RWPE1 (cell line): ENCODE data around the gene BAG3.
A peak's percentile ranks its signal among the peaks of the same experiment; 100 is the strongest.

Experiments used
- CTCF ChIA-PET: fragments of 350-600 bp; sonication (Branson Sonifier 250); formaldehyde crosslinking; extraction: SDS; loops from one replicate; lab custom pipeline; 2021; lab: Yijun Ruan, JAX
- POLR2A ChIA-PET: fragments of 400-600 bp; formaldehyde crosslinking; extraction: SDS; loops from one replicate; lab custom pipeline; 2020; ENCODE audit warnings: antibody characterized with exemption; ENCODE audit not compliant: low non-redundant PET; lab: Yijun Ruan, JAX
- DNase-seq: peaks from one replicate; pipeline ENCODE4 v3.0.0; 2012; ENCODE audit warnings: low spot score
- H3K27ac ChIP-seq: fragments of 450-650 bp; 2 replicates; pipeline ENCODE4 v1.5.1; 2017
- TF ChIP-seq, protein P1 (sequence below): fragments of 450-650 bp; conservative IDR thresholded peaks from 2 replicates; pipeline ENCODE4 v1.5.1; 2017; ENCODE audit warnings: low read depth, mild to moderate bottlenecking

BAG3 gene

DNA sequence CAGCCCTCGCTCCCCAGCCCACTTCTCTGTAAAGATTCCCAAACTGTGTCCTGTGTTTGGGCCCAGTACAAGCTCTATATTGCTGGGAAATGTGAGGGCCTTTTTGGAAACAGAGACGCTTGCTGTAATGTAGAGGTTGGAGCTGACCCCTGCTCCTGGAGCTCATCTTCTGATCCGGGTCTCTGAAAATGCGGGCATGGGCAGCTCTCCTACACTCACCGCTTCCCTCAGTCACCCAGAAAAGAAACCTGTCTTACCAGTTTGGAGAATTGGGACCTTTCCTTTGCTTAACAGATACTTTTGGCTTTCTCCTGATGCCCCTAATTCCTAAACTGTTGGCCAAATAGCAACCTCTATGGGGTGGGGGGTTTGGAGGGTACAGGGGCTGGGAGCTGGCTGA lies 18.2 kb downstream of the BAG3 start:
- peak overlapping the region; percentile 99 for H3K27ac ChIP-seq
- no peak for DNase-seq
- CTCF ChIA-PET = no interaction called here
- TF ChIP-seq, protein P1, sequence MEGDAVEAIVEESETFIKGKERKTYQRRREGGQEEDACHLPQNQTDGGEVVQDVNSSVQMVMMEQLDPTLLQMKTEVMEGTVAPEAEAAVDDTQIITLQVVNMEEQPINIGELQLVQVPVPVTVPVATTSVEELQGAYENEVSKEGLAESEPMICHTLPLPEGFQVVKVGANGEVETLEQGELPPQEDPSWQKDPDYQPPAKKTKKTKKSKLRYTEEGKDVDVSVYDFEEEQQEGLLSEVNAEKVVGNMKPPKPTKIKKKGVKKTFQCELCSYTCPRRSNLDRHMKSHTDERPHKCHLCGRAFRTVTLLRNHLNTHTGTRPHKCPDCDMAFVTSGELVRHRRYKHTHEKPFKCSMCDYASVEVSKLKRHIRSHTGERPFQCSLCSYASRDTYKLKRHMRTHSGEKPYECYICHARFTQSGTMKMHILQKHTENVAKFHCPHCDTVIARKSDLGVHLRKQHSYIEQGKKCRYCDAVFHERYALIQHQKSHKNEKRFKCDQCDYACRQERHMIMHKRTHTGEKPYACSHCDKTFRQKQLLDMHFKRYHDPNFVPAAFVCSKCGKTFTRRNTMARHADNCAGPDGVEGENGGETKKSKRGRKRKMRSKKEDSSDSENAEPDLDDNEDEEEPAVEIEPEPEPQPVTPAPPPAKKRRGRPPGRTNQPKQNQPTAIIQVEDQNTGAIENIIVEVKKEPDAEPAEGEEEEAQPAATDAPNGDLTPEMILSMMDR = no peak
- POLR2A ChIA-PET = interaction anchor here (0.5 kb wide), 1 partner anchor 70 kb away, joined by 3 read pairs; no protein-coding TSS in a partner anchor

DNA sequence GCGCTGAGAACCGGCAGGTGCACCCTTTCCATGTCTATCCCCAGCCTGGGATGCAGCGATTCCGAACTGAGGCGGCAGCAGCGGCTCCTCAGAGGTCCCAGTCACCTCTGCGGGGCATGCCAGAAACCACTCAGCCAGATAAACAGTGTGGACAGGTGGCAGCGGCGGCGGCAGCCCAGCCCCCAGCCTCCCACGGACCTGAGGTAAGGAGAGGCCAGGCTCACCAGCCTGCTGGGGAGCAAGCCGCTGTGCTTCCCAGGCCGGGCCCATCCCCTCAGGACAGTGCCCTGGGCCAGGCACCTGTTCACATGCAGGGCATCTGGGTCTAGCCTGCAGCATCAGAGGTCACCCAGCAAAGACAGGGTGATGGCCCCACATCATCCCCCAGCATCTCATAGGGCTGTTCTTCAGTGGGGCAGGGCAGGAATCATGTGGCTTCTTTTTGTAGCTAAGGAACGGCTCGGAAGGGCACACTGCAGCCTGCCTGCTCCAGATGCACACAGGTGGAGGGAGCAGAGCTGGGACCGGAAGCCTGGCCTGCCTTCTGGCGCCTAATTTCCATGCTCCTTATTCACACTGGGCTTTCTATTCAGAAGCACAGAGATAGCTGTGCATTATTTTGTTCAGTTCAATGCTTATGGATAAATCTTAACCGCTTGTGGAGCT lies 18.9 kb downstream of the BAG3 start:
- TF ChIP-seq, protein P1 = no peak
- CTCF ChIA-PET = interaction anchor here (0.6 to 1.1 kb wide), 3 partner anchors 11 to 83 kb away, joined by 3 read pairs; no protein-coding TSS in a partner anchor
- POLR2A ChIA-PET = interaction anchor here (2.0 kb wide), 1 partner anchor 19 kb away, joined by 6 read pairs; the partner anchor contains the start of gene BAG3
- H3K27ac ChIP-seq = peak overlapping the region; percentile 99
- DNase-seq = no peak

DNA sequence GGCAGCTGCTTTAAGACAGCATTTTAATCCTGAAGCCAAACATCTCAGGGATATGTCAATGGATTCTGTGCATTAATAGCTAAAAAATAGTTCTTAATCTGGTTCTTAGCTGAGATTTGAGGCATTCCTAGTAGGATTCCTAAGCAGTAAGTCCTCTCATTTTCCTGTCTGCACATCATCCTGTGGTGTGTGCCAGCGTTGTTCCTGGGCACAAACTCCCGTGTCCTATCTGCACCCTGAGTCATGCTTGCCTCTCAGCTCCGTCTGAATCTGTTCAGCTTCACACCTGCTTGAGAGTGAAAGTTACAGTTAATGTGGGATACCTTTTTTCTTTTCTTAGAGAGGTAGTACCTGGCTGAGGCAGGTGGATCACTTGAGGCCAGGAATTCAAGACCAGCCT lies 19.5 kb downstream of the BAG3 start:
- ChIA-PET POLR2A (interaction anchor here (2.0 kb wide), 1 partner anchor 20 kb away, joined by 6 read pairs; the partner anchor contains the start of gene BAG3), CTCF (interaction anchor here (0.6 to 1.1 kb wide), 3 partner anchors 11 to 82 kb away, joined by 3 read pairs; no protein-coding TSS in a partner anchor)
- TF ChIP-seq, protein P1 = no peak
- DNase-seq = no peak
- H3K27ac ChIP-seq = peak overlapping the region; percentile 99

DNA sequence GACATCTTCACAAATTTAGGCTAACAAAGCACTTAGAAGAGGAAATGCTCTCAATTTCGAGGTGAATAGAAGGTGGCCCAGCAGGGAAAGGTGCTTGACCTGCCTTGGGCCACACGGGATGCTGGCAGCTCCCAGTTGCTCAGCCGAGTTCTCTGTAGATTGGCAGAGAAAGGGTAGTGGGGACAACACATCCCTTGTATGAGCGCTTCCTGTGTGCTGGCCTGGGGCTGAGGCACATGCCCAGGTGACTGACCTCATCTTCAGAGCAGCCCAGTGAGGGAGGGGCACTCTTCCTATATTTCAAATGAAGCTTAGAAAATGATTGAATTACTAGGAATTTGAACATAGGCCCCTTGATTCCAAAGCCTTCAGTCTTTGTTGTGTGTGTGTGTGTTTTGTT lies 20.2 kb downstream of the BAG3 start:
- peak overlapping the region; percentile 99 for H3K27ac ChIP-seq
- CTCF ChIA-PET = no interaction called here
- TF ChIP-seq, protein P1 = no peak
- POLR2A ChIA-PET = interaction anchor here (2.0 kb wide), 1 partner anchor 20 kb away, joined by 6 read pairs; the partner anchor contains the start of gene BAG3
- DNase-seq = no peak

DNA sequence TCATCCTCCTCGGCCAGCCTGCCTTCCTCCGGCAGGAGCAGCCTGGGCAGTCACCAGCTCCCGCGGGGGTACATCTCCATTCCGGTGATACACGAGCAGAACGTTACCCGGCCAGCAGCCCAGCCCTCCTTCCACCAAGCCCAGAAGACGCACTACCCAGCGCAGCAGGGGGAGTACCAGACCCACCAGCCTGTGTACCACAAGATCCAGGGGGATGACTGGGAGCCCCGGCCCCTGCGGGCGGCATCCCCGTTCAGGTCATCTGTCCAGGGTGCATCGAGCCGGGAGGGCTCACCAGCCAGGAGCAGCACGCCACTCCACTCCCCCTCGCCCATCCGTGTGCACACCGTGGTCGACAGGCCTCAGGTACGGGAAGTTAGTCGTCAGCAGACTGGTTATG lies 21.1 kb downstream of the BAG3 start:
- CTCF ChIA-PET = interaction anchor here (1.2 to 1.6 kb wide), 2 partner anchors 14 to 64 kb away, joined by 3 to 4 read pairs; no protein-coding TSS in a partner anchor

DNA sequence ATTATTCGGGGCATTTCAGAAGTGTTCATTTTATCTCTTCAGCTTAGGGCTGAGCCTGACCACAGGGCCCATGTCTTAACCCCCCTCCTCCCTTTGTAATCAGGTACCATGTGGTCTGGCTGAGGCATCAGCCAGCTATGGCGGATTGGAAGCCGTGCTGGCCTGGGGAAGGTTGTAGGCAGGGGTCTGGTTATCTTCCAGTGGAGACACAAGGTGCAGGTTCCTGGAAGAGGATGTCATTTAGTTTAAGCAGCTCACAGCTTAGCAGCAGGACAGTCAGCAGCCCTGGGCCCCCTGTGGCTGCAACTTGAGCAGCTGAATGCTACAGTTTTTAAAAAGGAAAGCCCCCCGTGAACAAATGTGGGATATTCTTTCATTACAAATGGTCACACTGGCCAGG lies 22.1 kb downstream of the BAG3 start:
- H3K27ac ChIP-seq = peak overlapping the region; percentile 99
- no peak for DNase-seq
- ChIA-PET CTCF (interaction anchor here (1.2 to 1.6 kb wide), 2 partner anchors 13 to 65 kb away, joined by 3 to 4 read pairs; no protein-coding TSS in a partner anchor), POLR2A (no interaction called here)
- TF ChIP-seq, protein P1 = no peak

More for the DNA sequence above, 21.1 kb downstream of the BAG3 start:
- POLR2A ChIA-PET = no interaction called here
- TF ChIP-seq, protein P1 = no peak
- H3K27ac ChIP-seq = peak overlapping the region; percentile 99
- no peak for DNase-seq
